GM12878 (cell line): ENCODE data around the gene GPR137B. TPM values are rescaled to one million over a fixed set of nuclear protein-coding genes. Genes with fewer than 3 reads are reported as not detected.

Source experiments
- ASH2L ChIP-seq: fragments of 300-600, 200-600 bp; sonication (generic); IDR thresholded peaks from 2 replicates; pipeline ENCODE4 v1.6.1; 2017; ENCODE audit warnings: low read depth, mild to moderate bottlenecking, borderline replicate concordance
- BCL11A ChIP-seq: IDR thresholded peaks from 2 replicates; pipeline ENCODE4 v1.6.1; 2011; ENCODE audit warnings: low read depth, low read length
- EGR1 ChIP-seq, 2 experiments: IDR thresholded peaks; 1 replicate in 1 of 2; 2 replicates in 1 of 2; pipeline ENCODE4 v1.6.1; 2011 to 2012; ENCODE audit warnings: low read depth in 2 of 2, low read length in 2 of 2, borderline replicate concordance in 1 of 2, mild to moderate bottlenecking in 1 of 2, moderate library complexity in 1 of 2
- EZH2 ChIP-seq: IDR thresholded peaks from 2 replicates; pipeline ENCODE4 v1.6.1; 2012; ENCODE audit warnings: low read depth, mild to moderate bottlenecking, control low read depth, inconsistent platforms, low read length, borderline replicate concordance; ENCODE audit not compliant: control insufficient read depth
- HDGF ChIP-seq: fragments of 450-650 bp; IDR thresholded peaks from 2 replicates; pipeline ENCODE4 v1.6.1; 2016; ENCODE audit warnings: antibody characterized with exemption
- KDM1A ChIP-seq: fragments of 200-600 bp; sonication (generic); IDR thresholded peaks from 2 replicates; pipeline ENCODE4 v1.6.1; 2016; ENCODE audit warnings: borderline replicate concordance
- NFIC ChIP-seq: IDR thresholded peaks from 2 replicates; pipeline ENCODE4 v1.6.1; 2012; ENCODE audit warnings: low read depth, mild to moderate bottlenecking, inconsistent platforms, low read length, moderate library complexity
- NFYA ChIP-seq: IDR thresholded peaks from 2 replicates; pipeline ENCODE4 v1.6.1; 2011; ENCODE audit warnings: low read depth, mild to moderate bottlenecking, low read length, improper control_type of control experiment, borderline replicate concordance
- NR2C1 ChIP-seq: fragments of 450-650 bp; IDR thresholded peaks from 2 replicates; pipeline ENCODE4 v1.6.1; 2017; ENCODE audit warnings: antibody characterized with exemption, mild to moderate bottlenecking, moderate library complexity
- PAX5 ChIP-seq: IDR thresholded peaks from 2 replicates; pipeline ENCODE4 v1.6.1; 2011; ENCODE audit warnings: low read depth, low read length, borderline replicate concordance
- POLR2A ChIP-seq: IDR thresholded peaks from 2 replicates; pipeline ENCODE4 v1.6.1; 2011; ENCODE audit warnings: low read depth, mild to moderate bottlenecking, low read length
- POLR2AphosphoS5 ChIP-seq: IDR thresholded peaks from 2 replicates; pipeline ENCODE4 v1.6.1; 2011; ENCODE audit warnings: mild to moderate bottlenecking, low read length, inconsistent platforms
- REST ChIP-seq: IDR thresholded peaks from 2 replicates; pipeline ENCODE4 v1.6.1; 2012; ENCODE audit warnings: mild to moderate bottlenecking, low read depth, low read length
- SMAD1 ChIP-seq: fragments of 450-650 bp; IDR thresholded peaks from 2 replicates; pipeline ENCODE4 v1.6.1; 2018; ENCODE audit warnings: mild to moderate bottlenecking, low read depth; ENCODE audit not compliant: partially characterized antibody
- SMC3 ChIP-seq: IDR thresholded peaks from 2 replicates; pipeline ENCODE4 v1.6.1; 2011; ENCODE audit warnings: low read length, improper control_type of control experiment, borderline replicate concordance
- SUPT20H ChIP-seq: IDR thresholded peaks from 2 replicates; pipeline ENCODE4 v1.6.1; 2011; ENCODE audit warnings: low read depth, mild to moderate bottlenecking, low read length, moderate library complexity, borderline replicate concordance; ENCODE audit not compliant: control insufficient read depth
- TAF1 ChIP-seq: IDR thresholded peaks from 2 replicates; pipeline ENCODE4 v1.6.1; 2011; ENCODE audit warnings: mild to moderate bottlenecking, low read depth, low read length, borderline replicate concordance
- ZBTB33 ChIP-seq: fragments of 450-650 bp; IDR thresholded peaks from 2 replicates; pipeline ENCODE4 v1.6.1; 2017; ENCODE audit warnings: mild to moderate bottlenecking
- ZNF24 ChIP-seq: fragments of 450-650 bp; IDR thresholded peaks from 2 replicates; pipeline ENCODE4 v1.6.1; 2017; ENCODE audit warnings: antibody characterized with exemption, mild to moderate bottlenecking
- polyA plus RNA-seq, 11 experiments: library from polyadenylated mRNA; depleted of rRNA in 4 of 11; unstranded in 6 of 11; stranded (reverse) in 5 of 11; fragments of >200 nt; fragmentation: Nextera tagmentation in 4 of 11; fragmentation: Illumina TruSeq in 1 of 11; extraction: Ambion mirVana in 4 of 11; extraction: Trizol in 1 of 11; gene quantifications; 1 replicate in 1 of 11; 2 replicates in 10 of 11; pipeline versions ENCODE4 v1.2.1 to v1.2.3, GENCODE V29; 2011 to 2016; ENCODE audit warnings: inconsistent platforms in 2 of 11, missing spikeins in 2 of 11, low read depth in 1 of 11
- total RNA-seq, 4 experiments: library from RNA; depleted of rRNA in 3 of 4; stranded (reverse); fragments of >200 nt in 3 of 4; fragmentation: Illumina TruSeq in 1 of 4; extraction: Trizol in 1 of 4; gene quantifications; 2 replicates each; pipeline versions ENCODE4 v1.2.1 to v1.2.3, GENCODE V29; 2013 to 2021
- TF ChIP-seq, protein P1 (sequence below): fragments of 450-650 bp; IDR thresholded peaks from 2 replicates; pipeline ENCODE4 v1.6.1; 2017; ENCODE audit warnings: mild to moderate bottlenecking, low read depth, inconsistent platforms; ENCODE audit not compliant: poor library complexity, severe bottlenecking

GPR137B gene
- total and polyA plus RNA-seq, 10 of the 15 experiments (the other 5 are each of a cell fraction or from before 2014, with no cell fraction given), result 5.4 to 20.8 (median 12.5) TPM

DNA sequence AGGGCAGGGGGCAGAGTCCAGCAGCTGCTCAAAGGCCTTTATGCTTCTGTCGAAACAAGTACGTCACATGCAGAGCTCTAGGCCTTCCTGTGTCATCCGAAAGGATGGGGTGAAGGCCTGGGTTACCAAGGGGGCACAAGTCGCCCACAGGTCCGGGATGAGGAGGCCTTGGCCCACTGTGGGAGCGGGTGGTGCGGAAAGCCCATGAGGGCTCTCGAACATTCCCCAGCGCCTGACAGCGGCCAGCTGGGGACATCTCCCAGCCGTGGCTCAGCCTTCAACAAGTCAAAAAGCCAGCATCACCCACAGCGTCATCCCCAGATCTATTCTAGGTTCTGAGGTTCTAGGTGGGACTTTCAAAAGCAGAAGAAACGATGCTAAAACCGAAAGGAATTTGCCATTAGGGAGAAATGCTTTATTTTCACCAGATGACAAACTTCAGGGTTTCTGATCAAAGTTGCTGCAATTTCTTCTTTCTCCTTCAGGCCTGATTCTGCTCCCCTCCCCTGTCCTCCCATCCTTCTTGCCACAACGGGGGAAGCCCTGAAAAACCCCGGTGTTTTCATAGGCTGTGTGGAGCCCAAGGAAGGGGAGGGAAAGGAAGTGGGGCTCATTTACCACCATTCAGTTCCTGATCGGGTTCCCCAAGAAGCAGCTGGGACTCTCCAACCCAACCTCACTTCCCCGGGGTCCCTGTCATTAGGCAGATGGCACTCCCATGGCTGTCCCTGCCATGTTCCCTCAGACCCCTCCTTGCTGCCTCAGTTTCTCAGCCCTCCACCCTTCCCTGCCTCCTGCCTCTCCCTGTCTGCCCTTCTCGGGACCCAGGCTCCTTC is 17.6 kb downstream of the GPR137B start (continued):
- TF ChIP-seq EGR1 (IDR thresholded peaks at IDR 0.05; ENCODE audit: borderline replicate concordance in 1 of 2, low read depth in 2 of 2, low read length in 2 of 2) (peak in 1 of 2 experiments; percentile 56; a peak in 1 of 3 replicates), NFIC (peak; percentile 92), NFYA (no peak), ZNF24 (peak; percentile 90), KDM1A (no peak), POLR2A (peak; percentile 69), SMAD1 (no peak), ASH2L (peak; percentile 49; the same call in 1 of the 2 replicates), NR2C1 (peak; percentile 72), REST (no peak), SMC3 (no peak), SUPT20H (no peak), BCL11A (peak; percentile 60), TAF1 (no peak), PAX5 (peak; percentile 91), ZBTB33 (no peak; the same call in 1 of the 2 replicates), HDGF (peak; percentile 43), POLR2AphosphoS5 (peak; percentile 75), EZH2 (no peak)
- TF ChIP-seq, protein P1, sequence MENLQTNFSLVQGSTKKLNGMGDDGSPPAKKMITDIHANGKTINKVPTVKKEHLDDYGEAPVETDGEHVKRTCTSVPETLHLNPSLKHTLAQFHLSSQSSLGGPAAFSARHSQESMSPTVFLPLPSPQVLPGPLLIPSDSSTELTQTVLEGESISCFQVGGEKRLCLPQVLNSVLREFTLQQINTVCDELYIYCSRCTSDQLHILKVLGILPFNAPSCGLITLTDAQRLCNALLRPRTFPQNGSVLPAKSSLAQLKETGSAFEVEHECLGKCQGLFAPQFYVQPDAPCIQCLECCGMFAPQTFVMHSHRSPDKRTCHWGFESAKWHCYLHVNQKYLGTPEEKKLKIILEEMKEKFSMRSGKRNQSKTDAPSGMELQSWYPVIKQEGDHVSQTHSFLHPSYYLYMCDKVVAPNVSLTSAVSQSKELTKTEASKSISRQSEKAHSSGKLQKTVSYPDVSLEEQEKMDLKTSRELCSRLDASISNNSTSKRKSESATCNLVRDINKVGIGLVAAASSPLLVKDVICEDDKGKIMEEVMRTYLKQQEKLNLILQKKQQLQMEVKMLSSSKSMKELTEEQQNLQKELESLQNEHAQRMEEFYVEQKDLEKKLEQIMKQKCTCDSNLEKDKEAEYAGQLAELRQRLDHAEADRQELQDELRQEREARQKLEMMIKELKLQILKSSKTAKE, result peak; percentile 81
